Activated T-cell treated with anti-CD3 and anti-CD28 coated beads, Interleukin-2, amount 50 U/mL, for 72 hours (primary cell): ENCODE results near the gene KIZ. TPM values are rescaled to one million over a fixed set of nuclear protein-coding genes. Genes with fewer than 3 reads are reported as not detected.

Experiments used
- ATAC-seq, 2 donors: fragments of 150-1000 bp; cut with Tn5 transposase; replicated peaks in 1 of 2; 2 replicates each; pipeline ENCODE4 v1.10.0; 2021; ENCODE audit warnings: moderate library complexity in 2 of 2, mild to moderate bottlenecking in 1 of 2
- DNase-seq, 2 donors: peaks; one replicate each; pipeline ENCODE4 v3.0.0; 2021 to 2022; ENCODE audit warnings: mixed read lengths in 1 of 2
- H3K27ac Mint-ChIP-seq: one replicate; pipeline ENCODE4 v1.8.0; 2022; ENCODE audit warnings: mild to moderate bottlenecking, moderate library complexity, mixed read lengths
- H3K27me3 Mint-ChIP-seq: one replicate; pipeline ENCODE4 v1.8.0; 2022; ENCODE audit warnings: low read depth, mixed read lengths
- H3K36me3 Mint-ChIP-seq, 2 donors: one replicate each; pipeline ENCODE4 v1.8.0; 2022; ENCODE audit warnings: mixed read lengths in 2 of 2, mild to moderate bottlenecking in 1 of 2; ENCODE audit not compliant: insufficient read depth in 2 of 2
- H3K4me1 Mint-ChIP-seq: one replicate; pipeline ENCODE4 v1.8.0; 2022; ENCODE audit warnings: low read depth, mixed read lengths
- H3K4me3 Mint-ChIP-seq, 2 donors: one replicate each; pipeline ENCODE4 v1.8.0; 2022; ENCODE audit warnings: mild to moderate bottlenecking in 2 of 2, mixed read lengths in 2 of 2, moderate library complexity in 2 of 2
- H3K9me3 Mint-ChIP-seq, 2 donors: one replicate each; pipeline ENCODE4 v1.8.0; 2022; ENCODE audit warnings: mixed read lengths in 2 of 2
- total RNA-seq, 2 donors: library from RNA; stranded (reverse); gene quantifications; one replicate each; pipeline ENCODE4 v1.2.3, GENCODE V29; 2022

Gene KIZ
- total RNA-seq, 2 donors from 2014 or later: 24.0 to 30.9 TPM

DNA sequence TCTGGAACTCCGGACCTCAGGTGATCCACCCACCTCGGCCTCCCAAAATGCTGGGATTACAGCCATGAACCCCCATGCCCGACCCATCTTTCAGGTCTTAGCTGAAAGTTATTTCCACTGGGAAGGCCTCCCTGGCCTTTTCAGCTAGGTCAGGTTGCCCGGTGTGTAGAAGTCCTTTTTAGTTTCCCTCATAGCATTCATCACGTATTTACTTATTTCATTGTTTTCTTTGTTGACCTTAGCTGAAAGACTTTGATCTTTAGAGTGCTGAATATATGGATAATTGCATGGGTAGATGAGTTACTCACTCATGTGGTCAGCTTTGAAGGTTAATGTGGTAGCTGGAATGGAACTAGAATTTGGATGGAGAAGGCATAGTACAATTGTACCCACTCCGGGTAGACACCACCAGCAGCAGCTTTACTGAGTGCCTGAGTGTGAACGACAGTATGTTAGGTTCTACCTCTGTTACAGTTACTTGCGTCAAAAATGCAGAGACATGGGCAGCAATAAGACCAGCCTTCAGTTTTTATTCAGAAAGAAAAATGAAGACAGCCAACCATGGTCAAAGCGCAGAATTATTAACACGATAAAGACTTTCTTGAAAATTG lies 9.1 kb downstream of the KIZ start:
- Mint-ChIP-seq H3K27me3 (no peaks in the 10 kb centered on the region), H3K9me3 (no peaks in the 10 kb centered on the region), H3K27ac (no peak overlapping the region), H3K4me3 (no peak overlapping the region), H3K4me1 (peaks cover 2% of the 10 kb centered on the region), H3K36me3 (peaks cover 0 to 3% of the 10 kb centered on the region in 2 donors)
- ATAC-seq (no peak), DNase-seq (no peak)

DNA sequence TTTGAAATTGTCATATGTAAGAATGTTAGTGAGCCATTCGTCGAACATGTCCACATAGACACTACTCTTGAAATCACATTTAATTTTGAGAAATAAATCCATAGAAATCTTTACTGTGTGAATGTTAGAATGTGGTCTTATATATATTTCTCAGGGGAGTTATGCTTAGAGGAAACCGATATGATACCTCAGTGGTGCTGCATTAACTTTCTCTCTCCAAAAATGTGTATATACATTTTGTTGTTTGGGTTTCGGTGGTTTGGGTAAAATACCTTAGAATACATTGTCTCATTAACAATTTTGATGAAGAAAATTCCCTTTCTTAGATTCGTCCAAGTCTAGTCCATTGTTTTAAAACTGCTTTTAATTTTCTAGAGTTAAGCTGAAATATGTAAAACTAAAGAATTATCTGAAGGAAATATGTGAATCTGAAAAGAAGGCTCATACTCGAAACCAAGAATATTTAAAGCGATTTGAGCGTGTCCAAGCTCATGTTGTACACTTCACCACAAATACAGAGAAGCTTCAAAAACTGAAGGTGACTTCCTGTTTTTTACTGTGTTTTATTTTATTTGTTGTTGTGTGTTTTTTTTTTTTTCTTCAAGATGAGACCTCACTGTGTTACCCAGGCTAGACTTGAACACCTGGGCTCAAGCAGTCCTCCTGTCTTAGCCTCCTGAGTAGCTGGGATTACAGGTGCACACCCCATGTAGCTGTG lies 10.3 kb downstream of the KIZ start:
- no peak overlapping the region for H3K4me3 Mint-ChIP-seq
- H3K4me1 Mint-ChIP-seq: no peaks in the 10 kb centered on the region
- ATAC-seq (no peak), DNase-seq (no peak)
- no peaks in the 10 kb centered on the region for H3K9me3 Mint-ChIP-seq
- no peak overlapping the region for H3K27ac Mint-ChIP-seq
- H3K36me3 Mint-ChIP-seq: peaks cover 0 to 5% of the 10 kb centered on the region in 2 donors
- H3K27me3 Mint-ChIP-seq: no peaks in the 10 kb centered on the region

DNA sequence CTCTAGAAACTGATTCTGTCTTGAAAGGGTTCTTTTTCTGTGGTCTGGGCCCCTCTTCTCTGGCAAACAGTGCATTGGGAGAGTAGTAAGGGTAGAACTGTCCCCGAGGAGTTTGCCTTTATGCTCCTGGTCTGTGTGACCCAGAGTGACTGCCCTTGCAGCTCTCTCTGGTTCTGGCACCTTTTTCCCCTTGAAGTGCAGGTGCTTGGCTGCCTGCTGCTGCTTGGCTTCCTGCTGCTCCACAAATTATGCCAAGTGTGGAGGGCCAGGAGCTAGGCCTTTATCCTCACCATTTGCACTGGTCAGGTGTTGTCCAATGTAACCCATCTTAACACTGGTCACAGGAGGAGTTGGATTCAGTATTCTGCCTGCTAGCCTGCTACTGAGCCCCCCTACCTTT lies 11.2 kb downstream of the KIZ start:
- Mint-ChIP-seq H3K36me3 (peaks cover 0 to 5% of the 10 kb centered on the region in 2 donors), H3K27ac (no peak overlapping the region), H3K27me3 (no peaks in the 10 kb centered on the region), H3K4me3 (no peak overlapping the region), H3K9me3 (no peaks in the 10 kb centered on the region), H3K4me1 (no peaks in the 10 kb centered on the region)
- DNase-seq (no peak), ATAC-seq (no peak)

DNA sequence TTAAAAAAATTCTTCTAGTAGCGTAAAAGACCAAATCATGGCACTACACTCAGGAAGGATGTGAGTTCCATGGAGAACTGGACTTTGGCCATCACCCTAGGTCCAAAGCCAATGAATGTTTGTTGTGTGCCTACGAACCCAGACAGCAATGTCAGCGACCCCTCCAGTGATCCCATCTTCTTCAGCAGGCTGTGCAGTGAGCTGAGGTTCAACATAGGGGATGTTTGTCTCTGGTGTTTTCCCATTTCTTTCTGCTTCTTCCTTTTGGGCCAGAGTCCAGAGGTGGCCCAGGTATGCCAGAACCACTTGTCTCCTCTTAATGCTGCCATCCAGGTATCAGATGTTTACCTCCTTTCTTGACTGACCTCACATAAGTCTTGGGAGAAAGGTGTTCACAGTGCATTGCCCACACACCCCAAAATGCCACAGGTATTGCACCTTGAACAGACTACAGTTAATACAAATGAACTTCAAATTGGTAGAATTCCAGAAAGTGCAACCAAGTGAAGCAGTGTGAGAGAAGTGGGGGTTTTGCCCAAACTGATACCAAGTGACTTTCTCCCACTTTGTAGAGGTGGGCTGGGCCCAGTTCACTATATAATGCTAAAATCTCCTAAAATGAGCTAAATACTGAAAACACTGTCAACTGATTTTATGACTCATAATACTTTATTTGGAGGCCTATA lies 14.1 kb downstream of the KIZ start:
- ATAC-seq (no peak), DNase-seq (no peak)
- no peaks in the 10 kb centered on the region for H3K4me1 Mint-ChIP-seq
- H3K36me3 Mint-ChIP-seq: peaks cover 0 to 5% of the 10 kb centered on the region in 2 donors
- H3K4me3 Mint-ChIP-seq: no peak overlapping the region
- no peaks in the 10 kb centered on the region for H3K27me3 Mint-ChIP-seq
- no peak overlapping the region for H3K27ac Mint-ChIP-seq
- no peaks in the 10 kb centered on the region for H3K9me3 Mint-ChIP-seq

DNA sequence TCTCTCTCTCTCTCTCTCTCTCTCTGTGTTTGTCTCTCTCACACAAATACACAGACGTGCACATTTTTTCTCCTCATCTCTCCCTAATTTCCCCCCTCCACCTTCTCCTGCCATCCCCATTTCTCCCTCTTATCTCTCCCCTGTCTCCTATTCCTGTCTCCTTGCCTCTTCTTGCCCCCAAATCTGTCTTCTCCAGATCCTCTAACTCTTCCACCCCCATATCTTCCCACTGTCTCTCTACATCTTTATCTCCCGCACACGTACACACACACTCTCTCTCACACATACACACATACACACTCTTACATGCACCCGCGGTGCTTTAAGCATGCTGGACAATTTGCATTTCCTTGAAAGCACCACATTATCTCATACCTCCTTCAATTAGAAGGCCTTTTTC lies 15.9 kb downstream of the KIZ start:
- Mint-ChIP-seq H3K36me3 (peaks cover 0 to 5% of the 10 kb centered on the region in 2 donors), H3K27ac (no peak overlapping the region), H3K9me3 (no peaks in the 10 kb centered on the region), H3K4me1 (no peaks in the 10 kb centered on the region), H3K27me3 (no peaks in the 10 kb centered on the region), H3K4me3 (no peak overlapping the region)
- ATAC-seq (no peak), DNase-seq (no peak)

DNA sequence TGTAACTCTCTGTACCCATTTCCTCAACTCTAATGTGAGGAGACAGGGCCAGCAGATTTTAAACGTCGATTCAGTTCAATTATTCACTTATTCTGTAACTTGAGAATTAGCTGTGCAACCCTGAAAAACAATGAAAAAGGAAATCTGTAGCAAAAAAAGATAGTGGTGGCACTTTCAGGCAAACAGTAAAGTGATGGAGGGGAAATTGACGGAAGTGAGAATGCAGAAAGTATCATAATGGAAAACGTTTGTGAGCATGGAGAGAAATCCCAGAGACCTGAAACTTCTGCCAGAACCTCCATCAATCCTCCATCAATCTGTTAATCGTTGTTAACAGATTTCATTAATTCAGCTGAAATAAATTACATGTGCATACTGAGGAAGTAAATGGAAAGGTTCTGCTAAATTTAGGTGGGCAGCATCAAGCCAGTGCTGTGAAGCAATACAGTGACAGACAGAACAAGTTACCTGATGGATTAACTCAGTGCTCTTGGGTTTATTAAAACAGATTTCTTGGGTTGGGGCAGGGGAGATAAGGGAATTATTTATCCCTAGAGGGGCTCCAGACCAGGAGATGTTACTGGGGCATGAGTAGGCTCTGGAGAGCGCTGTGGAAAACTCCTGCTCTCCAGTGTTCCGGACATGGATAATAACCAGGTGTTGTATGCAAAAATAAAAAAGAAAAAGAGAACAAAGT lies 17.5 kb downstream of the KIZ start:
- H3K27ac Mint-ChIP-seq: no peak overlapping the region
- no peak overlapping the region for H3K4me3 Mint-ChIP-seq
- DNase-seq (no peak), ATAC-seq (no peak)
- H3K9me3 Mint-ChIP-seq: no peaks in the 10 kb centered on the region
- H3K27me3 Mint-ChIP-seq: no peaks in the 10 kb centered on the region
- no peaks in the 10 kb centered on the region for H3K4me1 Mint-ChIP-seq
- H3K36me3 Mint-ChIP-seq: peaks cover 0 to 2% of the 10 kb centered on the region in 2 donors

DNA sequence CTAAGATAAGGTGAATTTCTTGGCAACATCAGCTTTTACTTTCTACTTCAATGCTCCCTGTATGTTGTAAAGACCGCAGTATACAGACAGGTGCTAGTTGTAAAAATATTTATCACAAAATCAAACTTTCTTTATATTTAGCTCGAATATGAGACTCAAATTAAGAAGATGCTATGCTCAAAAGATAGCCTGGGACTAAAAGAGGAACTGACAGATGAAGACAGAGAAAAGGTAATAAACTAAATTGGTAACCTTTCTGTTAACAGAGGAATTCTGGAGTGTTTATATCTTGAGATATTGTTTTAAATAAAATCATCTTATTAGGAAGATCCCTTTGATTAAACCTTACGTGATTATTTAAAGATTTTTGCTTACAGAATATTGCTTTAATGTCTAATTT lies 19.5 kb downstream of the KIZ start:
- Mint-ChIP-seq H3K4me3 (no peak overlapping the region), H3K27ac (no peak overlapping the region), H3K27me3 (no peaks in the 10 kb centered on the region), H3K4me1 (peaks cover 4% of the 10 kb centered on the region), H3K36me3 (peaks cover 0 to 3% of the 10 kb centered on the region in 2 donors), H3K9me3 (no peaks in the 10 kb centered on the region)
- ATAC-seq: no peak
- no peak for DNase-seq

DNA sequence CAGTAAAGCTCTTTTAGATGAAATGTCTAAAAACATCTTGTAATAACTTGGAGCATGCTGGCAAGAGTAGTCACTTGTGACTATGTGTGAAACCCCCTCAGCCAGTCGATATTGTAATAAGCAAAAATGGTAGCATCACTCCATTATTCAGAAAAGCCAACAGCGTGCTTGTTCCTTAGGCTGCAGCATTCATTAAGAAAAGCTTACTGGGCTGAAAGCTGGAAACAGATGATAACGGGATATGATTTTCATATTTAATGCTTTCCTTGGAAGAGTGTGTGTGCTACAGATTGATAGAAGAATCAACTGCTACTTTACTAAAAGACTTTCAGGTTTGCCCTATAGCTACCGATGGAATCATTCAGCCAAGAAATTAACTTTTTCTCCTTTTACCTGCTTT lies 20.3 kb downstream of the KIZ start:
- ATAC-seq (no peak), DNase-seq (no peak)
- no peaks in the 10 kb centered on the region for H3K27me3 Mint-ChIP-seq
- peaks cover 4% of the 10 kb centered on the region for H3K4me1 Mint-ChIP-seq
- no peak overlapping the region for H3K27ac Mint-ChIP-seq
- no peak overlapping the region for H3K4me3 Mint-ChIP-seq
- H3K9me3 Mint-ChIP-seq: no peaks in the 10 kb centered on the region
- H3K36me3 Mint-ChIP-seq: peaks cover 0 to 3% of the 10 kb centered on the region in 2 donors

DNA sequence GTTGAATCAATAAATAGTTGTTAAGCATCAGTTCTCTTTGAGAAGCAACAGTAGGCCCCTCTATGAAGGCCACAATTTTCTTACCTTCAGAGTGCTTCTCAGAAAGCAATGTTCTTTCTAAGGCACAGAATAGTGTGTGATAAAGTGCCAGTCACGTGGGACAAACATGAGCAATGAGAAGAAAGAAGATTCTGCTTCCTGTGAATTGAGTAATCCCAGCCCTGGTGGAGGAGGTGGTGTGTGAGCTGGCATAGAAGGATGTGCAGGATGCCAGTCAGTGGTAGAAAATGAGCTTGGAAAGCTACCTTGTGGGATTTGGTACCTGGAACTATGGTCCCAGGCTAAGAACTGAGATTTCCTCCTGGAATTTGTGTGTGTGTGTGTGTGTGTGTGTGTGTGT lies 21.7 kb downstream of the KIZ start:
- ATAC-seq (peak in 1 of 2 donors; percentile 66), DNase-seq (no peak)
- H3K4me3 Mint-ChIP-seq: no peak overlapping the region
- H3K27me3 Mint-ChIP-seq: no peaks in the 10 kb centered on the region
- no peak overlapping the region for H3K27ac Mint-ChIP-seq
- H3K36me3 Mint-ChIP-seq: peaks cover 0 to 3% of the 10 kb centered on the region in 2 donors
- no peaks in the 10 kb centered on the region for H3K9me3 Mint-ChIP-seq
- peaks cover 4% of the 10 kb centered on the region for H3K4me1 Mint-ChIP-seq

DNA sequence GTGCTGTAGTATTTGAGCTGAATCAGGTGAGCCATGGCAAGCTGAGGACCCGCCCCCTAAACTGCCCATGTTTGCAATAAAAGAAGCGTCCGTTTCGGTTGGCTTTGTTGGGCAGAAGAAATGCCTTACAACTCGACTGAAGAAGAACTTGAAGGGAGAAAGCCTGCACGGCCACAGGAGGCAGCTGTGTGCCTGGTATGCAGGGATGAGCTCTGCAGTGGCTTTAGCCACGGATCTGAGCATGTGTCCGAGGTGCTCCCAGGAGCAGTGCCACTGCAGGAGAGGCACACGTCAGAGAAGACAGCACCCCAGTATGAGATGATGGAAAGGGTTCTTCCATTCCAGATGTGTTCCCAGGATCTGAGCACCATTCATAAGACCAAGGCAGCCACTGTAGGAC lies 23.5 kb downstream of the KIZ start:
- H3K4me1 Mint-ChIP-seq: peaks cover 4% of the 10 kb centered on the region
- no peak for ATAC-seq
- no peaks in the 10 kb centered on the region for H3K9me3 Mint-ChIP-seq
- H3K36me3 Mint-ChIP-seq: peaks cover 0 to 3% of the 10 kb centered on the region in 2 donors
- no peak overlapping the region for H3K27ac Mint-ChIP-seq
- no peak overlapping the region for H3K4me3 Mint-ChIP-seq
- no peaks in the 10 kb centered on the region for H3K27me3 Mint-ChIP-seq
- no peak for DNase-seq

DNA sequence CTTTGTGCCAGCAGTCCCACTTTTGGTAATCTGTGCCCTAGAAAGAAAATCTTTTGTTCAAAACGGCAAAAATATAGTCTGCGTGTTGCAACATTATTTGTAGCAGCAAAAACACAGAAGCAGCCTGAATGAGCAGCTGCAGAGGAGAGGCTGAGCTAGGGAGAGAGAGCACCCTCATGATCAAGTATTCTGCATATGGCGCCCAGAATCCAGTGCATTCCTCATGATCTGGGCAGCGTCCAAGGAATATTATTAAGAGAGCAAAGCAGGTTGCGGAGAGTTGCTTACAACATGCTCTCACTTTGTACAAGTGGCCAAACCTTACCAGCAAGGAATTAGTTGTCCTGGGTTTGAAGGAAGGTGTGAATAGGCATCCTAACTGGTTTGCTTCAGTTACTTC lies 25.9 kb downstream of the KIZ start:
- ATAC-seq: no peak
- Mint-ChIP-seq H3K27ac (no peak overlapping the region), H3K36me3 (peaks cover 0 to 3% of the 10 kb centered on the region in 2 donors), H3K4me1 (peaks cover 4% of the 10 kb centered on the region), H3K27me3 (no peaks in the 10 kb centered on the region), H3K9me3 (no peaks in the 10 kb centered on the region), H3K4me3 (no peak overlapping the region)
- DNase-seq: no peak

DNA sequence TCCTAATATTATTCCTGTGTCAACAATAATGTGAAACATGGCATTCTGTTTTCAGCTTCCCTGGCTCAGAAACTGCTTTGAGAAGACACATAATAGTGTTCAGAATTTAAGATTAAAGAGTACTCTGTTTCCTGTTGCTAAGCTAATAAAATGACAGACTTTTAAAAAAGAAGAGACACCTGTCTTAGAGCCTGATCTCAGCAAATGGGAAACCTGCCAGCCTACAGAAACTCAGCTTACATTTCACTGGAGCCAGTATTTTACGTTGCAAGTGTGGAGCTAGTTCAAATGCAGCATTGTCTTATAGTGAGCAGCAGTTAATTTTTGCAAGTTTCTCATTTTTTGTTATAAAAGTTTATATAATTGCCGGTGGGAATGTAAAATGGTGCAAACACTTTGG lies 28.8 kb downstream of the KIZ start:
- no peak for ATAC-seq
- Mint-ChIP-seq H3K4me3 (no peak overlapping the region), H3K9me3 (no peaks in the 10 kb centered on the region), H3K4me1 (no peaks in the 10 kb centered on the region), H3K27ac (no peak overlapping the region), H3K36me3 (no peaks in the 10 kb centered on the region), H3K27me3 (no peaks in the 10 kb centered on the region)
- no peak for DNase-seq

DNA sequence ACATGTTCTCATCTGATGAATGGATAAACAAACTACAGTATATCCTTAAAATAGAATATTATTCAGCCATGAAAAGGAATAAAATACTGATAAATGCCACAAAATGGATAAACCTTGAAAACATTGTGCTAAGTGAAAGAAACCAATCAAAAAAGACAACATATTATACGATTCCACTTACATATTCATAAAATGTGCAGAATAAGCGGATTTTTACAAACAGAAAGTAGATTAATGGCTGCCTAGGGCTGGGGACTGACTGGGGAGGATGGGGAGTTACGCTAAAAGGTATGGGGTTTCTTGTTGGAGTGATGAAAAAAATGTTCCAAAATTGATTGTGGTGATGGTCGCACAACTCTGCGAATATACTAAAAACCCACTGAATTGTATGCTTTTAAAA lies 29.4 kb downstream of the KIZ start:
- Mint-ChIP-seq H3K4me1 (no peaks in the 10 kb centered on the region), H3K9me3 (no peaks in the 10 kb centered on the region), H3K4me3 (no peak overlapping the region), H3K27me3 (no peaks in the 10 kb centered on the region), H3K27ac (no peak overlapping the region), H3K36me3 (no peaks in the 10 kb centered on the region)
- ATAC-seq (no peak), DNase-seq (no peak)
